WERI-Rb-1 (cell line): ENCODE data around the gene XRCC2.
A peak's percentile ranks its signal among the peaks of the same experiment; 100 is the strongest.
"Not testable (repeated sequence)": the region's sequence is repeated elsewhere in the genome, so short reads cannot be mapped to it uniquely, and the experiment has no call there.

Experiments used
- DNase-seq: peaks from one replicate; pipeline ENCODE4 v3.0.0-alpha.2; 2020
- H3K27ac ChIP-seq: fragments of 250-450 bp; sonication (Bioruptor Pico); 2 replicates; pipeline ENCODE4 v1.5.1; 2020; ENCODE audit warnings: mild to moderate bottlenecking, moderate library complexity
- H3K27me3 ChIP-seq: fragments of 250-450 bp; sonication (Bioruptor Pico); 2 replicates; pipeline ENCODE4 v1.5.1; 2021; ENCODE audit warnings: mild to moderate bottlenecking, low read depth, moderate library complexity; ENCODE audit not compliant: insufficient read depth, severe bottlenecking
- H3K36me3 ChIP-seq: fragments of 250-450 bp; sonication (Bioruptor Pico); 2 replicates; pipeline ENCODE4 v1.5.1; 2020; ENCODE audit warnings: mild to moderate bottlenecking, moderate library complexity
- H3K4me3 ChIP-seq: 2 replicates; pipeline ENCODE4 v1.5.1; 2011; ENCODE audit warnings: low read depth, mild to moderate bottlenecking, control low read depth, low read length
- H3K9me3 ChIP-seq: fragments of 250-450 bp; sonication (Bioruptor Pico); 2 replicates; pipeline ENCODE4 v1.5.1; 2021; ENCODE audit warnings: mild to moderate bottlenecking, moderate library complexity; ENCODE audit not compliant: severe bottlenecking
- CTCF ChIP-seq: IDR thresholded peaks from 2 replicates; pipeline ENCODE4 v1.5.1; 2011; ENCODE audit warnings: low read depth, mild to moderate bottlenecking, control low read depth, inconsistent platforms, low read length

Gene XRCC2

DNA sequence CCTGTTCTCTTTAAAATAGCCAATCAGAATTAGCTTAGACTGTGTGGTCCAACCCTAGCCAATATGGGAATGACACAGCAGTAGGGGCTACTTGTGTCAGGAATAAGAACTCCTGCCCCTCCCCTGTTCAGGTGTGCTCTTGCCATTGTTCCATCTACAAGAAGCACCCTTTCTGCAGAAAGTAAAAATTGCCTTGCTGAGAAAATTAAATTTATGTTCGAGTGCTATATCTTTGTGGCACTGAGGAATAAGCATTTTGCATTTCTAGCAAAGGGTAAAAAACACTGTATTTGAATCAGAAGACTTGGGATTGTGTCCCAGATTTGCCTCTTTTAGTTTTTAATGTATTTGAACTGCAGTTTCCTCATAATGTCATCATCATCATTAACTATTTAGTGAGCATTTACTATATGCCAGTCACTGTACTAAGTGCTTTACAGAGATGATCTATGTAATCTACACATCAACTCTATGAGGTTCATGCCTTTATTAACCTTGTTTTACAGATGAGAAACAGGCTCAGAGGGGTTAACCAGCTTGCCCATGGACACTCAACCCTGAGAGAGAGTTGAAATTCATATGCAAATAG, 28.9 kb upstream of the XRCC2 start:
- no peak overlapping the region for H3K27ac ChIP-seq
- H3K9me3 ChIP-seq = peaks cover 10% of the 10 kb centered on the region
- no peak overlapping the region for H3K4me3 ChIP-seq
- no peak for TF ChIP-seq CTCF
- H3K27me3 ChIP-seq = no peaks in the 10 kb centered on the region
- DNase-seq = no peak
- H3K36me3 ChIP-seq = no peaks in the 10 kb centered on the region

DNA sequence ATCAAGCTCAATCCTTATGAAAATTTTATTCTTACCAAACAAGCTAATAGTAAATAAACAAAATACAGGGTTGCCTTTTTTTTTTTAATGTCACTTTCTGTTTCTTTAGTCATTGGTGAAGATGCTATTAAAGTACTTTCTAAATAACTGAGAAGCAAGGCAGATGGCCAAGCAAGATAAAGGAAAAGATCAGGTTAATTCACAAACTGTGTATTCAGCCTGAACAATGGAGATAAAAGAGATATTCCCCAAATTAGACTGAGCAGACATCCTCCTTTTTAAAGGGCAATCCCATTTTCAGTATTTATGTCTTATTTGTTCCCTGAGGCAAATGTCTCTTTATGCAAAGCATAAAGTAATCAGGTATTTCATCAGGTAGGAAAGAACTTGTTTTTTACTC, 23.1 kb upstream of the XRCC2 start:
- Histone ChIP-seq H3K27ac (peak overlapping the region; percentile 46; the same call in 1 of the 2 replicates), H3K9me3 (no peaks in the 10 kb centered on the region), H3K27me3 (no peaks in the 10 kb centered on the region), H3K4me3 (no peak overlapping the region), H3K36me3 (no peaks in the 10 kb centered on the region)
- DNase-seq = no peak
- no peak for TF ChIP-seq CTCF

DNA sequence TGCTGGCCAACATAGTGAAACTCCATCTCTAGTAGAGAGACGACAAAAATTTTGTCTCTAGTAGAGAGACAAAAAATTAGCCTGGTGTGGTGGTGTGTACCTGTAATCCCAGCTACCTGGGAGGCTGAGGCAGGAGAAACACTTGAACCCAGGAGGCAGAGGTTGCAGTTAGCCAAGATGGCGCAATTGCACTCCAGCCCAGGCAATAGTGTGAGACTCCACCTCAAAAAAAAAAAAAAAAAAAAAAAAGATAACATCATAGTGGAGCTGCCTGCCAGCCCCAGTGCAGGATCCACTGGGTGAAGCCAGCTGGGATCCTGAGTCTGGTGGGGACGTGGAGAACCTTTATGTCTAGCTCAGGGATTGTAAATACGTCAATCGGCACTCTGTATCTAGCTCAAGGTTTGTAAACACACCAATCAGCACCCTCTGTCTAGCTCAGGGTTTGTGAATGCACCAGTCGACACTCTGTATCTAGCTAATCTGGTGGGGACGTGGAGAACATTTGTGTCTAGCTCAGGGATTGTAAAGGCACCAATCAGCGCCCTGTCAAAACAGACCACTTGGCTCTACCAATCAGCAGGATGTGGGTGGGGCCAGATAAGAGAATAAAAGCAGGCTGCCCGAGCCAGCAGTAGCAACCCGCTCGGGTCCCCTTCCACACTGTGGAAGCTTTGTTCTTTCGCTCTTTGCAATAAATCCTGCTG, 21.5 kb upstream of the XRCC2 start:
- H3K36me3 ChIP-seq, H3K4me3 ChIP-seq, H3K9me3 ChIP-seq, H3K27me3 ChIP-seq, DNase-seq, H3K27ac ChIP-seq: not testable (repeated sequence)

GRCh38 chr7:152692196-152692595, 16.3 kb upstream of the XRCC2 start:
- not testable (repeated sequence) for H3K27ac ChIP-seq

GRCh38 chr7:152683297-152683696, 7.4 kb upstream of the XRCC2 start:
- Histone ChIP-seq H3K36me3 (no peaks in the 10 kb centered on the region), H3K27ac (no peak overlapping the region), H3K9me3 (no peaks in the 10 kb centered on the region), H3K27me3 (no peaks in the 10 kb centered on the region), H3K4me3 (no peak overlapping the region)
- TF ChIP-seq CTCF = no peak
- DNase-seq = no peak

More at GRCh38 chr7:152692196-152692595, 16.3 kb upstream of the XRCC2 start:
- H3K27me3 ChIP-seq, DNase-seq, H3K36me3 ChIP-seq, H3K4me3 ChIP-seq, H3K9me3 ChIP-seq: not testable (repeated sequence)

- H3K27ac ChIP-seq = no peak overlapping the region
- no peak for DNase-seq
- no peak overlapping the region for H3K4me3 ChIP-seq
- H3K27me3 ChIP-seq = no peaks in the 10 kb centered on the region
- H3K9me3 ChIP-seq = no peaks in the 10 kb centered on the region
- no peak for TF ChIP-seq CTCF
- peaks cover 3% of the 10 kb centered on the region; the same call in 1 of the 2 replicates for H3K36me3 ChIP-seq
Measured at GRCh38 chr7:152677808-152678670, 2.1 kb upstream of the XRCC2 start.
